Stimulated activated CD8-positive, alpha-beta memory T cell treated with anti-CD3 and anti-CD28 coated beads, Interleukin-12 subunit alpha, Interleukin-12 subunit beta, amount 100 ng/mL, for 24 hours (primary cell): Measurements from ENCODE around the gene RNF167.
A peak's percentile ranks its signal among the peaks of the same experiment; 100 is the strongest.

Experiments
- DNase-seq: peaks from one replicate; pipeline ENCODE4 v3.0.0-alpha.2; 2020; ENCODE audit errors: extremely low read depth

Gene RNF167

GRCh38 chr17:4938688-4939545 is 1.2 kb upstream of the RNF167 start:
- no peak for DNase-seq

- no peak for DNase-seq
These were observed 597 bp upstream of the RNF167 start for GRCh38 chr17:4939546-4939795.

- DNase-seq = no peak
These were observed 669 bp downstream of the RNF167 start for GRCh38 chr17:4940555-4941318.

GRCh38 chr17:4941319-4941610 is 1.2 kb downstream of the RNF167 start:
- DNase-seq = no peak

GRCh38 chr17:4942760-4943508 is 2.9 kb downstream of the RNF167 start:
- DNase-seq = no peak

- no peak for DNase-seq
These were observed 4.1 kb downstream of the RNF167 start for GRCh38 chr17:4944163-4944553.

- DNase-seq = no peak
These were observed 4.6 kb downstream of the RNF167 start for GRCh38 chr17:4944554-4945175.

- DNase-seq = peak; percentile 70
These were observed 5.3 kb downstream of the RNF167 start for GRCh38 chr17:4945176-4945943.

- DNase-seq = no peak
These were observed 5.8 kb downstream of the RNF167 start for GRCh38 chr17:4945944-4946280.

GRCh38 chr17:4946312-4946976 is 6.4 kb downstream of the RNF167 start:
- DNase-seq = no peak

GRCh38 chr17:4947010-4947410 is 6.9 kb downstream of the RNF167 start:
- DNase-seq = no peak

GRCh38 chr17:4947411-4948165 is 7.5 kb downstream of the RNF167 start:
- DNase-seq = no peak

- DNase-seq = peak; percentile 82
These were observed 8.3 kb downstream of the RNF167 start, which contains the start of gene PFN1 for GRCh38 chr17:4948166-4948930. Gene PFN1, minus strand, starts transcription at chr17:4948530. Its CDS starts 136 bp downstream, at chr17:4948394.

- DNase-seq = peak; percentile 60
These were observed 8.9 kb downstream of the RNF167 start for GRCh38 chr17:4948931-4949320.

GRCh38 chr17:4949321-4950074 is 9.4 kb downstream of the RNF167 start:
- DNase-seq = peak; percentile 58

GRCh38 chr17:4950075-4950745 is 10.1 kb downstream of the RNF167 start:
- no peak for DNase-seq

- DNase-seq = no peak
These were observed 10.7 kb downstream of the RNF167 start, which contains the start of gene ENO3 for GRCh38 chr17:4950746-4951204. Gene ENO3, plus strand, starts transcription at chr17:4951119. Its CDS starts 711 bp downstream, at chr17:4951830.

GRCh38 chr17:4951486-4951885 is 11.4 kb downstream of the RNF167 start:
- no peak for DNase-seq
